SK-N-SH (cell line): Measurements from ENCODE around the gene SLC26A11. TPM values are rescaled to one million over a fixed set of nuclear protein-coding genes. Genes with fewer than 3 reads are reported as not detected.

Experiments
- CTCF ChIA-PET: fragments of 300-600, 350-600 bp; formaldehyde crosslinking; extraction: SDS; loops from one replicate; lab custom pipeline; 2021; lab: Yijun Ruan, JAX
- POLR2A ChIA-PET: fragments of 350-600 bp; sonication (Branson Sonifier 250); formaldehyde crosslinking; extraction: SDS; loops from one replicate; lab custom pipeline; 2020; ENCODE audit warnings: antibody characterized with exemption, inconsistent platforms; lab: Yijun Ruan, JAX
- DNase-seq: peaks from one replicate; pipeline ENCODE4 v3.0.0; 2012
- H2AFZ ChIP-seq: fragments of 200-600 bp; sonication (generic); 2 replicates; pipeline ENCODE4 v1.8.1; 2016; ENCODE audit warnings: antibody characterized with exemption, mild to moderate bottlenecking, low read depth
- H3F3A ChIP-seq: fragments of 200-600 bp; sonication (generic); replicated peaks from 2 replicates; pipeline ENCODE3; 2016; ENCODE audit warnings: antibody characterized with exemption, mild to moderate bottlenecking; ENCODE audit not compliant: insufficient read depth
- H3K27ac ChIP-seq, 2 experiments: fragments of 200-500 bp in 1 of 2; fragments of 200-600 bp in 1 of 2; sonication (Bioruptor generic) in 1 of 2; sonication (generic), shearing (Covaris generic) in 1 of 2; 2 replicates each; pipeline versions ENCODE4 v1.5.1 to v1.6.1; 2014 to 2016; ENCODE audit warnings: low read depth in 2 of 2, inconsistent platforms in 1 of 2, low read length in 1 of 2, mild to moderate bottlenecking in 1 of 2, mixed read lengths in 1 of 2
- H3K27me3 ChIP-seq: fragments of 200-600 bp; sonication (generic), shearing (Covaris generic); 2 replicates; pipeline ENCODE4 v1.6.1; 2016; ENCODE audit warnings: mixed run types; ENCODE audit not compliant: insufficient read depth
- H3K36me3 ChIP-seq, 2 experiments: fragments of 200-500 bp in 1 of 2; fragments of 200-600 bp in 1 of 2; sonication (Bioruptor generic) in 1 of 2; sonication (generic) in 1 of 2; replicated peaks in 1 of 2; 2 replicates each; pipeline versions ENCODE3 to v1.5.1; 2014 to 2016; ENCODE audit warnings: low read length in 1 of 2, mild to moderate bottlenecking in 1 of 2; ENCODE audit not compliant: insufficient read depth in 2 of 2, control insufficient read depth in 1 of 2
- H3K4me1 ChIP-seq, 2 experiments: fragments of 200-500 bp in 1 of 2; fragments of 200-600 bp in 1 of 2; sonication (Bioruptor generic) in 1 of 2; sonication (generic), shearing (Covaris generic) in 1 of 2; 2 replicates each; pipeline versions ENCODE4 v1.5.1 to v1.6.1; 2014 to 2016; ENCODE audit warnings: low read depth in 1 of 2, low read length in 1 of 2, mixed run types in 1 of 2; ENCODE audit not compliant: insufficient read depth in 2 of 2, control insufficient read depth in 1 of 2
- H3K4me2 ChIP-seq: fragments of 200-600 bp; sonication (generic), shearing (Covaris generic); 2 replicates; pipeline ENCODE4 v1.6.1; 2017; ENCODE audit warnings: mixed run types
- H3K4me3 ChIP-seq, 2 experiments: fragments of 200-500 bp in 1 of 2; fragments of 200-600 bp in 1 of 2; sonication (Bioruptor generic) in 1 of 2; sonication (generic), shearing (Covaris generic) in 1 of 2; 2 replicates each; pipeline versions ENCODE4 v1.5.1 to v1.8.1; 2014 to 2016; ENCODE audit warnings: low read depth in 2 of 2, inconsistent platforms in 1 of 2, low read length in 1 of 2, mild to moderate bottlenecking in 1 of 2, mixed read lengths in 1 of 2, moderate library complexity in 1 of 2
- H3K79me2 ChIP-seq: fragments of 200-600 bp; sonication (generic); 2 replicates; pipeline ENCODE4 v1.8.1; 2017; ENCODE audit warnings: mild to moderate bottlenecking; ENCODE audit not compliant: insufficient read depth
- H3K9ac ChIP-seq: fragments of 200-600 bp; sonication (generic); 2 replicates; pipeline ENCODE4 v1.6.1; 2017; ENCODE audit warnings: mixed run types
- H3K9me2 ChIP-seq: fragments of 200-600 bp; sonication (generic); 2 replicates; pipeline ENCODE4 v1.6.1; 2017; ENCODE audit warnings: mixed run types
- H3K9me3 ChIP-seq: fragments of 200-600 bp; sonication (generic); 2 replicates; pipeline ENCODE4 v1.6.1; 2017; ENCODE audit warnings: mixed run types, mild to moderate bottlenecking, moderate library complexity
- H4K20me1 ChIP-seq: fragments of 200-600 bp; sonication (generic); 2 replicates; pipeline ENCODE4 v1.6.1; 2017; ENCODE audit warnings: mild to moderate bottlenecking, mixed run types; ENCODE audit not compliant: insufficient read depth
- EZH2phosphoT487 ChIP-seq: fragments of 200-600 bp; sonication (generic); IDR thresholded peaks from 2 replicates; pipeline ENCODE4 v1.6.1; 2017; ENCODE audit warnings: low read depth, mixed run types, mild to moderate bottlenecking, antibody characterized with exemption, moderate library complexity, borderline replicate concordance
- FOSL2 ChIP-seq: IDR thresholded peaks from 2 replicates; pipeline ENCODE4 v1.4.0; 2012; ENCODE audit warnings: low read depth, mild to moderate bottlenecking, moderate library complexity, borderline replicate concordance
- FOXJ3 ChIP-seq: sonication (generic); formaldehyde crosslinking; IDR thresholded peaks from 2 replicates; pipeline ENCODE4 v1.5.1; 2020; ENCODE audit warnings: mild to moderate bottlenecking, missing genetic modification reagents
- FOXM1 ChIP-seq: IDR thresholded peaks from 2 replicates; pipeline ENCODE4 v1.4.0; 2012; ENCODE audit warnings: low read depth, mild to moderate bottlenecking
- GABPA ChIP-seq: IDR thresholded peaks from 2 replicates; pipeline ENCODE4 v1.4.0; 2012; ENCODE audit warnings: low read depth, mild to moderate bottlenecking
- NRF1 ChIP-seq: IDR thresholded peaks from 2 replicates; pipeline ENCODE4 v1.6.1; 2012; ENCODE audit warnings: low read depth, mild to moderate bottlenecking, low read length
- POLR2AphosphoS5 ChIP-seq: IDR thresholded peaks from 2 replicates; pipeline ENCODE4 v1.6.1; 2012; ENCODE audit warnings: low read depth, low read length
- RAD21 ChIP-seq: IDR thresholded peaks from 2 replicates; pipeline ENCODE4 v1.6.1; 2012; ENCODE audit warnings: mild to moderate bottlenecking, low read length
- RFX5 ChIP-seq: IDR thresholded peaks from 2 replicates; pipeline ENCODE4 v1.6.1; 2012; ENCODE audit warnings: mild to moderate bottlenecking, improper control_type of control experiment, low read length
- SIN3A ChIP-seq: IDR thresholded peaks from 2 replicates; pipeline ENCODE4 v1.6.1; 2012; ENCODE audit warnings: low read depth, mild to moderate bottlenecking, low read length, moderate library complexity, borderline replicate concordance
- SMC3 ChIP-seq: IDR thresholded peaks from 2 replicates; pipeline ENCODE4 v1.6.1; 2012; ENCODE audit warnings: low read depth, low read length, improper control_type of control experiment
- TAF1 ChIP-seq: IDR thresholded peaks from 2 replicates; pipeline ENCODE4 v1.6.1; 2012; ENCODE audit warnings: low read depth, mild to moderate bottlenecking, low read length, moderate library complexity, borderline replicate concordance
- TCF12 ChIP-seq: IDR thresholded peaks from 2 replicates; pipeline ENCODE4 v1.4.0; 2012
- TEAD4 ChIP-seq: IDR thresholded peaks from 2 replicates; pipeline ENCODE4 v1.4.0; 2012; ENCODE audit warnings: mild to moderate bottlenecking, borderline replicate concordance; ENCODE audit not compliant: insufficient read depth
- WGBS: methylation state at CpG from one replicate; pipeline ENCODE4 v1.1.6; 2017; ENCODE audit warnings: low lambda C conversion rate; 5-methylcytosine and 5-hydroxymethylcytosine counted together
- polyA plus RNA-seq, 3 experiments: library from polyadenylated mRNA; depleted of rRNA; stranded (reverse); fragments of >200 nt; gene quantifications; 2 replicates each; pipeline ENCODE4 v1.2.3, GENCODE V29; 2012
- TF ChIP-seq, protein P1 (sequence below): IDR thresholded peaks from 2 replicates; pipeline ENCODE4; 2012
- TF ChIP-seq, protein P2 (sequence below): fragments of 150-350 bp; IDR thresholded peaks from 2 replicates; pipeline ENCODE4 v1.6.1; 2016; ENCODE audit warnings: mild to moderate bottlenecking, low read depth, low read length
- TF ChIP-seq, protein P3 (sequence below): IDR thresholded peaks from 2 replicates; pipeline ENCODE4 v1.4.0; 2012; ENCODE audit warnings: low read depth, borderline replicate concordance
- TF ChIP-seq, protein P4 (sequence below): IDR thresholded peaks from 2 replicates; pipeline ENCODE4 v1.4.0; 2012; ENCODE audit warnings: low read depth
- TF ChIP-seq, protein P5 (sequence below): fragments of 200-600 bp; sonication (generic); IDR thresholded peaks from 2 replicates; pipeline ENCODE4 v1.6.1; 2017; ENCODE audit warnings: antibody characterized with exemption, mild to moderate bottlenecking, moderate library complexity
- TF ChIP-seq, protein P6 (sequence below): IDR thresholded peaks from 2 replicates; pipeline ENCODE4 v1.4.0; 2012; ENCODE audit warnings: low read depth, borderline replicate concordance

SLC26A11 gene
- polyA plus RNA-seq, 1 of the 3 experiments (the other 2 are of a cell fraction) = 35.9 TPM

DNA sequence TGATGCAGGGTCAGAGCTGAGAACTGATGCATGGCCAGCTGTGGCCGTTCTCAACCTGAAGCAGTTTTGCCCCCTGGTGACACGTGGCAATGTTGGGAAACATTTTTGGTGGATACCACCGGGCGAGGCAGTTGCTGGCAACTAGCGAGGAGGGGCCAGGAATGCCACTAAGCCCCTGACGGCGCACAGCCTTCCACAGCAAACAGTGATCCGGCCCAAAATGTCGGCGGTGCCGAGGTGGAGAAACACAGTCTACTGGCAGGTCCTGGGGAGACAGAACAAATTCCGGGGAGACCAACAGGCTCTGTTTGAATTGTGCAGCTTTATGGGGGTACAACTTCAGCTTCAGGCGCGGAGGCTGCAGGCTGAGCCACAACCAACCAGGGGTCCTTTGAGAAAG lies 8.2 kb downstream of the SLC26A11 start:
- no peaks in the 10 kb centered on the region for H3F3A ChIP-seq
- POLR2A ChIA-PET = no interaction called here

DNA sequence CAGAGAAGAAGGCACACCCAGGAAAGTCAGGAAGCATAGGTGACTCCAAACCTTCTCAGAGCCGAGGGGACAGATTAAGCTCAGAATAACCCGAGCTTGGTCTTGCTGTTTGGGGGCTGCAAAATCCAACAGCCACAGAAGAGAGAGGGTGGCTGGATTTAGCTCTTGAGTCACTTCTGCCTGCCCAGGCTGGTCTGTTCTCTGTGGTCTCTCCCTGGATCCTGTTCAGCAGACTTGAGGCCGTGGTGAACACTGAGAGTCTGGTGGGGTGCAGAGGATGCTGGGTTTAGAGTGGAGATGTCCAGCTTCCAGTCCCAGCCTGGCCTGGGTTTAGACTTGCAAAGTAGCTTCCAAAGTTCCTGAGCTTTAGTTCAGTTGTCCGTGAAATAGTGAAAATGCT lies 8.8 kb downstream of the SLC26A11 start:
- POLR2A ChIA-PET = no interaction called here
- Histone ChIP-seq H3K27me3 (no peaks in the 10 kb centered on the region), H3K79me2 (no peaks in the 10 kb centered on the region), H3K4me1 (no peaks in the 10 kb centered on the region), H3K4me3 (no peak overlapping the region), H3K9me3 (peaks cover 24% of the 10 kb centered on the region), H4K20me1 (no peaks in the 10 kb centered on the region), H3F3A (no peaks in the 10 kb centered on the region), H2AFZ (no peak overlapping the region), H3K36me3 (peaks cover 5 to 48% of the 10 kb centered on the region in 2 experiments), H3K27ac (no peak overlapping the region), H3K4me2 (no peak overlapping the region), H3K9ac (no peak overlapping the region), H3K9me2 (no peaks in the 10 kb centered on the region)
- TF ChIP-seq POLR2AphosphoS5 (no peak), RFX5 (no peak), SIN3A (no peak), SMC3 (no peak), FOXJ3 (CRISPR knock-in tag) (no peak), GABPA (no peak), EZH2phosphoT487 (no peak), FOXM1 (no peak), TCF12 (no peak), RAD21 (no peak), FOSL2 (no peak), TAF1 (no peak), TEAD4 (no peak)
- TF ChIP-seq, protein P1, sequence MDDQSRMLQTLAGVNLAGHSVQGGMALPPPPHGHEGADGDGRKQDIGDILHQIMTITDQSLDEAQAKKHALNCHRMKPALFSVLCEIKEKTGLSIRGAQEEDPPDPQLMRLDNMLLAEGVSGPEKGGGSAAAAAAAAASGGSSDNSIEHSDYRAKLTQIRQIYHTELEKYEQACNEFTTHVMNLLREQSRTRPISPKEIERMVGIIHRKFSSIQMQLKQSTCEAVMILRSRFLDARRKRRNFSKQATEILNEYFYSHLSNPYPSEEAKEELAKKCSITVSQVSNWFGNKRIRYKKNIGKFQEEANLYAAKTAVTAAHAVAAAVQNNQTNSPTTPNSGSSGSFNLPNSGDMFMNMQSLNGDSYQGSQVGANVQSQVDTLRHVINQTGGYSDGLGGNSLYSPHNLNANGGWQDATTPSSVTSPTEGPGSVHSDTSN = no peak
- TF ChIP-seq, protein P2, sequence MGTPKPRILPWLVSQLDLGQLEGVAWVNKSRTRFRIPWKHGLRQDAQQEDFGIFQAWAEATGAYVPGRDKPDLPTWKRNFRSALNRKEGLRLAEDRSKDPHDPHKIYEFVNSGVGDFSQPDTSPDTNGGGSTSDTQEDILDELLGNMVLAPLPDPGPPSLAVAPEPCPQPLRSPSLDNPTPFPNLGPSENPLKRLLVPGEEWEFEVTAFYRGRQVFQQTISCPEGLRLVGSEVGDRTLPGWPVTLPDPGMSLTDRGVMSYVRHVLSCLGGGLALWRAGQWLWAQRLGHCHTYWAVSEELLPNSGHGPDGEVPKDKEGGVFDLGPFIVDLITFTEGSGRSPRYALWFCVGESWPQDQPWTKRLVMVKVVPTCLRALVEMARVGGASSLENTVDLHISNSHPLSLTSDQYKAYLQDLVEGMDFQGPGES = no peak
- TF ChIP-seq, protein P3, sequence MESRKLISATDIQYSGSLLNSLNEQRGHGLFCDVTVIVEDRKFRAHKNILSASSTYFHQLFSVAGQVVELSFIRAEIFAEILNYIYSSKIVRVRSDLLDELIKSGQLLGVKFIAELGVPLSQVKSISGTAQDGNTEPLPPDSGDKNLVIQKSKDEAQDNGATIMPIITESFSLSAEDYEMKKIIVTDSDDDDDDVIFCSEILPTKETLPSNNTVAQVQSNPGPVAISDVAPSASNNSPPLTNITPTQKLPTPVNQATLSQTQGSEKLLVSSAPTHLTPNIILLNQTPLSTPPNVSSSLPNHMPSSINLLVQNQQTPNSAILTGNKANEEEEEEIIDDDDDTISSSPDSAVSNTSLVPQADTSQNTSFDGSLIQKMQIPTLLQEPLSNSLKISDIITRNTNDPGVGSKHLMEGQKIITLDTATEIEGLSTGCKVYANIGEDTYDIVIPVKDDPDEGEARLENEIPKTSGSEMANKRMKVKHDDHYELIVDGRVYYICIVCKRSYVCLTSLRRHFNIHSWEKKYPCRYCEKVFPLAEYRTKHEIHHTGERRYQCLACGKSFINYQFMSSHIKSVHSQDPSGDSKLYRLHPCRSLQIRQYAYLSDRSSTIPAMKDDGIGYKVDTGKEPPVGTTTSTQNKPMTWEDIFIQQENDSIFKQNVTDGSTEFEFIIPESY = no peak
- TF ChIP-seq, protein P4, sequence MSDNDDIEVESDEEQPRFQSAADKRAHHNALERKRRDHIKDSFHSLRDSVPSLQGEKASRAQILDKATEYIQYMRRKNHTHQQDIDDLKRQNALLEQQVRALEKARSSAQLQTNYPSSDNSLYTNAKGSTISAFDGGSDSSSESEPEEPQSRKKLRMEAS = no peak
- TF ChIP-seq, protein P5, sequence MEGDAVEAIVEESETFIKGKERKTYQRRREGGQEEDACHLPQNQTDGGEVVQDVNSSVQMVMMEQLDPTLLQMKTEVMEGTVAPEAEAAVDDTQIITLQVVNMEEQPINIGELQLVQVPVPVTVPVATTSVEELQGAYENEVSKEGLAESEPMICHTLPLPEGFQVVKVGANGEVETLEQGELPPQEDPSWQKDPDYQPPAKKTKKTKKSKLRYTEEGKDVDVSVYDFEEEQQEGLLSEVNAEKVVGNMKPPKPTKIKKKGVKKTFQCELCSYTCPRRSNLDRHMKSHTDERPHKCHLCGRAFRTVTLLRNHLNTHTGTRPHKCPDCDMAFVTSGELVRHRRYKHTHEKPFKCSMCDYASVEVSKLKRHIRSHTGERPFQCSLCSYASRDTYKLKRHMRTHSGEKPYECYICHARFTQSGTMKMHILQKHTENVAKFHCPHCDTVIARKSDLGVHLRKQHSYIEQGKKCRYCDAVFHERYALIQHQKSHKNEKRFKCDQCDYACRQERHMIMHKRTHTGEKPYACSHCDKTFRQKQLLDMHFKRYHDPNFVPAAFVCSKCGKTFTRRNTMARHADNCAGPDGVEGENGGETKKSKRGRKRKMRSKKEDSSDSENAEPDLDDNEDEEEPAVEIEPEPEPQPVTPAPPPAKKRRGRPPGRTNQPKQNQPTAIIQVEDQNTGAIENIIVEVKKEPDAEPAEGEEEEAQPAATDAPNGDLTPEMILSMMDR = no peak
- WGBS = 89% methylated on average over 4 of the region's 4 CpGs
- CTCF ChIA-PET = no interaction called here
- no peak for DNase-seq

More for the DNA sequence above, 8.2 kb downstream of the SLC26A11 start:
- TF ChIP-seq FOXM1 = no peak
- TF ChIP-seq TAF1 = no peak
- TF ChIP-seq RAD21 = no peak
- no peak for TF ChIP-seq FOXJ3 (CRISPR knock-in tag)
- TF ChIP-seq, protein P6, sequence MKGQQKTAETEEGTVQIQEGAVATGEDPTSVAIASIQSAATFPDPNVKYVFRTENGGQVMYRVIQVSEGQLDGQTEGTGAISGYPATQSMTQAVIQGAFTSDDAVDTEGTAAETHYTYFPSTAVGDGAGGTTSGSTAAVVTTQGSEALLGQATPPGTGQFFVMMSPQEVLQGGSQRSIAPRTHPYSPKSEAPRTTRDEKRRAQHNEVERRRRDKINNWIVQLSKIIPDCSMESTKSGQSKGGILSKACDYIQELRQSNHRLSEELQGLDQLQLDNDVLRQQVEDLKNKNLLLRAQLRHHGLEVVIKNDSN = no peak
- no peak for TF ChIP-seq EZH2phosphoT487
- no peak for TF ChIP-seq NRF1
- TF ChIP-seq, all 33 proteins: peak for 0
- Histone ChIP-seq H3K9me3 (peaks cover 21% of the 10 kb centered on the region), H3K4me2 (no peak overlapping the region), H4K20me1 (no peaks in the 10 kb centered on the region), H3K27me3 (no peaks in the 10 kb centered on the region), H3K9me2 (no peaks in the 10 kb centered on the region), H3K27ac (no peak overlapping the region), H3K79me2 (no peaks in the 10 kb centered on the region), H3K36me3 (peaks cover 5 to 43% of the 10 kb centered on the region in 2 experiments), H2AFZ (no peak overlapping the region), H3K9ac (no peak overlapping the region), H3K4me1 (no peaks in the 10 kb centered on the region), H3K4me3 (no peak overlapping the region)
- WGBS = 89% methylated on average over 13 of the region's 14 CpGs
- CTCF ChIA-PET = no interaction called here
- DNase-seq = no peak
